K562 (cell line): ENCODE results near the gene PAFAH2. TPM values are rescaled to one million over a fixed set of nuclear protein-coding genes. Genes with fewer than 3 reads are reported as not detected.
A peak's percentile ranks its signal among the peaks of the same experiment; 100 is the strongest.

Experiments
- CTBP1 ChIP-seq: fragments of 450-650 bp; IDR thresholded peaks from 2 replicates; pipeline ENCODE4 v1.6.1; 2016; ENCODE audit warnings: borderline replicate concordance
- EP300 ChIP-seq: IDR thresholded peaks from 2 replicates; pipeline ENCODE4 v1.6.1; 2012; ENCODE audit warnings: low read length, improper control_type of control experiment
- GTF2F1 ChIP-seq: IDR thresholded peaks from 2 replicates; pipeline ENCODE4 v1.6.1; 2011; ENCODE audit warnings: low read depth, low read length, improper control_type of control experiment
- IFI16 ChIP-seq: fragments of 250-450 bp; sonication (Bioruptor Pico); IDR thresholded peaks from 2 replicates; pipeline ENCODE4 v2.1.2; 2022; ENCODE audit warnings: mild to moderate bottlenecking, inconsistent platforms
- JUND ChIP-seq, 2 experiments: IDR thresholded peaks; 2 replicates in 1 of 2; 3 replicates in 1 of 2; pipeline ENCODE4 v1.6.1; 2011; ENCODE audit warnings: borderline replicate concordance in 2 of 2, low read depth in 2 of 2, low read length in 2 of 2, improper control_type of control experiment in 1 of 2, missing biosample characterization in 1 of 2, missing genetic modification characterization in 1 of 2, missing genetic modification reagents in 1 of 2
- MBD2 ChIP-seq: sonication (generic); IDR thresholded peaks from 2 replicates; pipeline ENCODE4 v1.6.1; 2016; ENCODE audit warnings: low read depth, borderline replicate concordance
- MCM5 ChIP-seq: fragments of 450-650 bp; IDR thresholded peaks from 2 replicates; pipeline ENCODE4 v1.6.1; 2016; ENCODE audit warnings: low read depth
- MYC ChIP-seq, 2 experiments: fragments of 250-450 bp in 1 of 2; sonication (Bioruptor Pico) in 1 of 2; IDR thresholded peaks; 2 replicates each; pipeline versions ENCODE4 v1.5.1 to v1.6.1; 2012 to 2021; ENCODE audit warnings: low read depth in 2 of 2, borderline replicate concordance in 1 of 2, improper control_type of control experiment in 1 of 2, low read length in 1 of 2, mild to moderate bottlenecking in 1 of 2, moderate library complexity in 1 of 2
- RAD51 ChIP-seq: fragments of 450-650 bp; IDR thresholded peaks from 2 replicates; pipeline ENCODE4 v1.7.1; 2016; ENCODE audit warnings: low read depth, mild to moderate bottlenecking, borderline replicate concordance
- RBBP5 ChIP-seq: fragments of 200-600 bp; sonication (generic); IDR thresholded peaks from 2 replicates; pipeline ENCODE4 v1.6.1; 2012; ENCODE audit warnings: borderline replicate concordance, mild to moderate bottlenecking, low read length, control low read depth, inconsistent platforms; ENCODE audit not compliant: insufficient read depth, poor library complexity, severe bottlenecking
- SAFB ChIP-seq: fragments of 200-400 bp; formaldehyde crosslinking; IDR thresholded peaks from 2 replicates; pipeline ENCODE4 v1.6.1; 2017; ENCODE audit warnings: low read depth, low read length, borderline replicate concordance
- SMAD2 ChIP-seq: fragments of 150-350 bp; IDR thresholded peaks from 2 replicates; pipeline ENCODE4 v1.6.1; 2014; ENCODE audit warnings: low read depth, mild to moderate bottlenecking, low read length
- SRF ChIP-seq, 2 experiments: fragments of 250-450, 450-650 bp in 1 of 2; sonication (Bioruptor Pico) in 1 of 2; sonication (generic) in 1 of 2; formaldehyde crosslinking; IDR thresholded peaks; 2 replicates each; pipeline versions ENCODE4 v1.5.0 to v1.5.1; 2020 to 2022; ENCODE audit warnings: mild to moderate bottlenecking in 1 of 2, missing genetic modification reagents in 1 of 2
- SRSF1 ChIP-seq: fragments of 200-400 bp; formaldehyde crosslinking; IDR thresholded peaks from 2 replicates; pipeline ENCODE4 v1.6.1; 2017; ENCODE audit warnings: mild to moderate bottlenecking, low read depth, low read length, moderate library complexity
- TEAD2 ChIP-seq: fragments of 450-650 bp; IDR thresholded peaks from 2 replicates; pipeline ENCODE4 v1.6.1; 2016; ENCODE audit warnings: missing genetic modification characterization, control low read depth, missing compliant biosample characterization
- U2AF2 ChIP-seq: fragments of 200-400 bp; formaldehyde crosslinking; optimal IDR thresholded peaks from 2 replicates; pipeline ENCODE3; 2017; ENCODE audit warnings: low read depth, mild to moderate bottlenecking, low read length
- ZNF316 ChIP-seq: fragments of 450-650 bp; IDR thresholded peaks from 2 replicates; pipeline ENCODE4 v1.6.1; 2016
- ZNF696 ChIP-seq: fragments of 250-450 bp; sonication (Bioruptor Pico); conservative IDR thresholded peaks from 2 replicates; pipeline ENCODE4 v1.4.0; 2020; ENCODE audit warnings: mild to moderate bottlenecking, moderate library complexity
- polyA plus RNA-seq, 8 experiments: library from polyadenylated mRNA; depleted of rRNA in 4 of 8; stranded (reverse) in 5 of 8; unstranded in 3 of 8; fragments of >200 nt; fragmentation: Nextera tagmentation in 2 of 8; fragmentation: Illumina TruSeq in 1 of 8; extraction: Ambion mirVana in 2 of 8; extraction: Trizol in 1 of 8; gene quantifications; 2 replicates each; pipeline versions ENCODE4 v1.2.1 to v1.2.3, GENCODE V29; 2011 to 2014; ENCODE audit warnings: inconsistent platforms in 1 of 8, missing spikeins in 1 of 8
- total RNA-seq, 7 experiments: library from RNA; depleted of rRNA in 6 of 7; stranded (reverse); fragments of >200 nt in 6 of 7; fragmentation: Illumina TruSeq in 2 of 7; extraction: Trizol in 2 of 7; gene quantifications; 2 replicates each; pipeline versions ENCODE4 v1.2.1 to v1.2.3, GENCODE V29; 2011 to 2021; ENCODE audit warnings: low replicate concordance in 1 of 7
- TF ChIP-seq, protein P1 (sequence below), 3 experiments: IDR thresholded peaks in 2 of 3; conservative IDR thresholded peaks in 1 of 3; 2 replicates each; pipeline ENCODE4 v1.5.1; 2011 to 2012; ENCODE audit warnings: low read length in 3 of 3, mild to moderate bottlenecking in 3 of 3, control low read depth in 2 of 3, improper control_type of control experiment in 1 of 3, inconsistent platforms in 1 of 3, low read depth in 1 of 3, mixed read lengths in 1 of 3, moderate library complexity in 1 of 3; ENCODE audit not compliant: insufficient read depth in 2 of 3
- TF ChIP-seq, protein P2 (sequence below): sonication (generic); formaldehyde crosslinking; IDR thresholded peaks from 2 replicates; pipeline ENCODE4 v1.8.1; 2022; ENCODE audit warnings: missing genetic modification reagents
- TF ChIP-seq, protein P3 (sequence below), 2 experiments: fragments of 450-650 bp in 1 of 2; sonication (generic) in 1 of 2; formaldehyde crosslinking; conservative IDR thresholded peaks; 2 replicates each; pipeline versions ENCODE4 v1.4.0 to v1.8.1; 2020 to 2022; ENCODE audit warnings: mild to moderate bottlenecking in 1 of 2, missing genetic modification reagents in 1 of 2

The PAFAH2 gene
- total and polyA plus RNA-seq, 9 of the 15 experiments (the other 6 are each of a cell fraction or from before 2014, with no cell fraction given), result 4.2 to 10.9 (median 6.8) TPM

DNA sequence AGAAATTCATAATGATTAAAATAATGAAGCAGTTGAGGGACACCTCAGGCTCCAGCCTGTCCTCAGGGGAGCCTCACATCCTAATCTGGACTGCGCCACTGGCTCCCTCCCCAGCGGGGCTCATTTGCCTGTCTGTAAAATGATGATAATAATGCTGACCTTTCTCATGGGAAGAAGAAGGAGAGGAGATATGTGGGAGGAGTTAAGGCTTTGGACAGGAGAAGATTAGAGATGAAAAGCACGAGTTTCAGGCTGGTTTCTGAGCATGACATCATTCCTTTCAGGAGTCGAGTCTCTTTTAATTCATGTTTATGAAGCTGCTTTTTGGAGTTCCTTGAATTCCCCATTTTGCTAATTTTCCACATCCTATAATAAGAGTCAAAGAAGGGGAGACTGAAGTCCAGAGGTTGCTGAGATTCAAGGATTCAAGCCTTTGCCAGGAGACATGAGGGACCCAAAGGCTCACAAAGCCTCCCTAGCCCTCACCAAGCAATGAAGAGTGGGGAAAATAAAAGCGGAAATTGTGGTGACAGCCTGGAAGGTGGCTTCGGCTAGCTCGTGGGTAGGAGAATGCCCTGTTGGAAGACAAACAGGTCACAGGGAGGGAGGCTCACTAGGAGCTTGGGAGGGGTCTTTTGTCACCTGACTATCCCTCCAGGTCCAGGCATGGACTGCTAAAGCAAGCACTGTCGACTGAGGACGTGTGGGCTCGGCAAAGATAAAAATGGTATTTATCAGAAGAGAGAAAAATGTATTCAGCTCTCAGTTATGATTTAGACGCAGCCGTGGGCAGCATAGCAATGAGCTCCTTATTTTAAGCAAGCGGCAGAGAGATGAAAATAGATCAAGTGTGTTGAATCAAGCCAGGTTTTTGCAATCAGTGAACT, 64.1 kb downstream of the PAFAH2 start (continued):
- TF ChIP-seq SAFB, result no peak
- peak; percentile 99 for TF ChIP-seq ZNF316
- TF ChIP-seq SRSF1, result no peak
- peak; percentile 94 for TF ChIP-seq JUND (IDR thresholded peaks at IDR 0.05; ENCODE audit: borderline replicate concordance, low read depth, low read length)
- peak; percentile 97 for TF ChIP-seq JUND (tag; IDR thresholded peaks at IDR 0.05; ENCODE audit: borderline replicate concordance, low read depth, low read length)
- TF ChIP-seq MBD2, result no peak
- no peak for TF ChIP-seq TEAD2
- TF ChIP-seq SMAD2, result no peak
- TF ChIP-seq RBBP5, result peak; percentile 13
- TF ChIP-seq EP300, result peak; percentile 92
- peak; percentile 96 for TF ChIP-seq MYC (IDR thresholded peaks at IDR 0.05; ENCODE audit: low read depth, low read length)
- TF ChIP-seq MYC (CRISPR knock-in tag; IDR thresholded peaks at IDR 0.05; ENCODE audit: borderline replicate concordance, low read depth), result no peak
- TF ChIP-seq, protein P1, sequence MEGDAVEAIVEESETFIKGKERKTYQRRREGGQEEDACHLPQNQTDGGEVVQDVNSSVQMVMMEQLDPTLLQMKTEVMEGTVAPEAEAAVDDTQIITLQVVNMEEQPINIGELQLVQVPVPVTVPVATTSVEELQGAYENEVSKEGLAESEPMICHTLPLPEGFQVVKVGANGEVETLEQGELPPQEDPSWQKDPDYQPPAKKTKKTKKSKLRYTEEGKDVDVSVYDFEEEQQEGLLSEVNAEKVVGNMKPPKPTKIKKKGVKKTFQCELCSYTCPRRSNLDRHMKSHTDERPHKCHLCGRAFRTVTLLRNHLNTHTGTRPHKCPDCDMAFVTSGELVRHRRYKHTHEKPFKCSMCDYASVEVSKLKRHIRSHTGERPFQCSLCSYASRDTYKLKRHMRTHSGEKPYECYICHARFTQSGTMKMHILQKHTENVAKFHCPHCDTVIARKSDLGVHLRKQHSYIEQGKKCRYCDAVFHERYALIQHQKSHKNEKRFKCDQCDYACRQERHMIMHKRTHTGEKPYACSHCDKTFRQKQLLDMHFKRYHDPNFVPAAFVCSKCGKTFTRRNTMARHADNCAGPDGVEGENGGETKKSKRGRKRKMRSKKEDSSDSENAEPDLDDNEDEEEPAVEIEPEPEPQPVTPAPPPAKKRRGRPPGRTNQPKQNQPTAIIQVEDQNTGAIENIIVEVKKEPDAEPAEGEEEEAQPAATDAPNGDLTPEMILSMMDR (IDR thresholded peaks at IDR 0.05 in 2 of 3, conservative IDR thresholded peaks at IDR 0.05 in 1 of 3; ENCODE audit: insufficient read depth in 2 of 3, low read depth in 1 of 3, low read length in 3 of 3), result 0 out of 6 replicates have a peak, but pooled peaks of 1 of the 3 experiments have one; percentile 9
- 0 out of 2 replicates have a peak, but pooled peaks have one; percentile 42 for TF ChIP-seq RAD51
- TF ChIP-seq MCM5, result no peak
- TF ChIP-seq SRF (CRISPR knock-in tag; IDR thresholded peaks at IDR 0.05), result peak in 1 of 2 experiments; percentile 64; a peak in 1 of 4 replicates
- TF ChIP-seq, protein P2, sequence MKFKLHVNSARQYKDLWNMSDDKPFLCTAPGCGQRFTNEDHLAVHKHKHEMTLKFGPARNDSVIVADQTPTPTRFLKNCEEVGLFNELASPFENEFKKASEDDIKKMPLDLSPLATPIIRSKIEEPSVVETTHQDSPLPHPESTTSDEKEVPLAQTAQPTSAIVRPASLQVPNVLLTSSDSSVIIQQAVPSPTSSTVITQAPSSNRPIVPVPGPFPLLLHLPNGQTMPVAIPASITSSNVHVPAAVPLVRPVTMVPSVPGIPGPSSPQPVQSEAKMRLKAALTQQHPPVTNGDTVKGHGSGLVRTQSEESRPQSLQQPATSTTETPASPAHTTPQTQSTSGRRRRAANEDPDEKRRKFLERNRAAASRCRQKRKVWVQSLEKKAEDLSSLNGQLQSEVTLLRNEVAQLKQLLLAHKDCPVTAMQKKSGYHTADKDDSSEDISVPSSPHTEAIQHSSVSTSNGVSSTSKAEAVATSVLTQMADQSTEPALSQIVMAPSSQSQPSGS (CRISPR knock-in tag), result no peak
- TF ChIP-seq ZNF696 (CRISPR knock-in tag), result no peak
- TF ChIP-seq GTF2F1, result no peak
- TF ChIP-seq, protein P3, sequence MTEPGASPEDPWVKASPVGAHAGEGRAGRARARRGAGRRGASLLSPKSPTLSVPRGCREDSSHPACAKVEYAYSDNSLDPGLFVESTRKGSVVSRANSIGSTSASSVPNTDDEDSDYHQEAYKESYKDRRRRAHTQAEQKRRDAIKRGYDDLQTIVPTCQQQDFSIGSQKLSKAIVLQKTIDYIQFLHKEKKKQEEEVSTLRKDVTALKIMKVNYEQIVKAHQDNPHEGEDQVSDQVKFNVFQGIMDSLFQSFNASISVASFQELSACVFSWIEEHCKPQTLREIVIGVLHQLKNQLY (CRISPR knock-in tag; conservative IDR thresholded peaks at IDR 0.05), result no peak
- TF ChIP-seq CTBP1, result peak; percentile 97
- no peak for TF ChIP-seq IFI16 (CRISPR knock-in tag)
- no peak for TF ChIP-seq U2AF2
